Ramos (cell line): ENCODE results near the gene HNRNPA2B1.
"Not testable (repeated sequence)": the region's sequence is repeated elsewhere in the genome, so short reads cannot be mapped to it uniquely, and the experiment has no call there.

Experiments used
- in situ Hi-C: fragments of 300-500 bp; cut with MboI; formaldehyde crosslinking; loops from one replicate; pipeline ENCODE4 v1.14.3; 2022; ENCODE audit warnings: low sequenced_read_pairs; ENCODE audit not compliant: unreplicated experiment

Gene HNRNPA2B1

DNA sequence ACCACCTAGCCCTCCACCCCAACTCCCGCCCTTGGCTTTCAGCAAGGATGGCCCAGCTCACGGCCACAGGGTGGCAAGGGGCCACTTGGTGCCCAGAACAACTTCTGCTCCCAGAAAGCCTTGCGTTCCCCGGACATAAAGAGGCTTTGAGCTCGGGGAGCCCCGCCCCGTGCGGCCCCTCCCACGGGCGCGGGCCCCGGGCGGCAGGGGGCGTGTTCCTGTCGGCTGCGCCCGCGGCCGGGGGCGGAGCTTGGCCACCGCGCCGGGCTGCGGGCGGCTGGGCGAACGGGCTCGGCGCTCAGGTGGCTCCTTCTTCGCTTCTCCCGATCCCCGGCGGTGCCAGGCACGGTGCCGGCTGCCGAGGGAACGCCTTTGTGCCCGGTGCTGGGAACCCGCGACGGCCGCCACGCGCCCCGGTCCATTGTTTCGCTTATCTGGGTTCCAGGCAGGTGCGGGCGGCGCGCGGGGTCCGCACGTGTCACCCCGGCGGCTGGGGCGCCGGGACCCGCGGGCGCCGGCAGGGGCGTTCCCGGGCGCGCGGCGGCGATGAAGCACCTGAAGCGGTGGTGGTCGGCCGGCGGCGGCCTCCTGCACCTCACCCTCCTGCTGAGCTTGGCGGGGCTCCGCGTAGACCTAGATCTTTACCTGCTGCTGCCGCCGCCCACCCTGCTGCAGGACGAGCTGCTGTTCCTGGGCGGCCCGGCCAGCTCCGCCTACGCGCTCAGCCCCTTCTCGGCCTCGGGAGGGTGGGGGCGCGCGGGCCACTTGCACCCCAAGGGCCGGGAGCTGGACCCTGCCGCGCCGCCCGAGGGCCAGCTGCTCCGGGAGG is 48.4 kb downstream of the HNRNPA2B1 start, which contains the start of gene NFE2L3:
Gene NFE2L3, plus strand, starts transcription at position 246 of the 829 bp plus-strand sequence. Its CDS starts 301 bp downstream, at position 547.
- in situ Hi-C loops = loop anchor here (25.0 kb wide), 1 partner anchor 2010 kb away; no protein-coding TSS in a partner anchor

DNA sequence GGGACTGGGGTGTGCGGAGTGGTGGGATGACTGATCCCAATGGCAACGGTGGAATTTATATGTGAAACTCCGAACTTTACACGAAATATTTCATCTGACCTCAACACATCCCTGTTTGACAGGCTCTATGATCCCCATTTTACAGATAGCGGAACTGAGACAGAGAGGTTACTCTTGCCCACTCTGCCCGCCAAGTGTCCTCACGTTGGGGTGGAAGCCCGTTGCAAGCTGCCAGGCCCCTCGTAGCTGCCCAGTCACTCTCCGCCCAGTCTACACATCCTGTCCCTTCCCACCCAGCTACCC is 48.9 kb downstream of the HNRNPA2B1 start:
- in situ Hi-C loops = loop anchor here (25.0 kb wide), 1 partner anchor 2011 kb away; no protein-coding TSS in a partner anchor

DNA sequence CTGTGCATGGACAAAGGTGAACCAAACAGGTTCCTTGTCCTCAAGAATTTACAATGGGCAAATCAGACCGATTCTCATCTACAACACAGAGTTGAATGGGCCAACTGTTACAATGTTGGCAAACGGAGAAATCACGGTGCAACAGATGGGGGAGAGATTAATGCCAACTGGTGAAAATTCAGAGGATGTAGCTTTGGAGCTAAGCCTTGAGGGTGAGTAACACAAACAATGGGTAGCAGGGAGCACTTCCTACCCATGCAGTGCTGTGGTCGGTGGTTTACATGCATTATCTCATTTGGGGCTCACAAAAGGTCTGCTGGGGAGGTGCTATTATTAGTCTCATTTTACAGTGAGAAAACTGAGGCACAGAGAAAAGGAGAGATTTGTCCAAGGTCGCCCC is 49.5 kb downstream of the HNRNPA2B1 start:
- in situ Hi-C loops = loop anchor here (25.0 kb wide), 1 partner anchor 2011 kb away; no protein-coding TSS in a partner anchor

DNA sequence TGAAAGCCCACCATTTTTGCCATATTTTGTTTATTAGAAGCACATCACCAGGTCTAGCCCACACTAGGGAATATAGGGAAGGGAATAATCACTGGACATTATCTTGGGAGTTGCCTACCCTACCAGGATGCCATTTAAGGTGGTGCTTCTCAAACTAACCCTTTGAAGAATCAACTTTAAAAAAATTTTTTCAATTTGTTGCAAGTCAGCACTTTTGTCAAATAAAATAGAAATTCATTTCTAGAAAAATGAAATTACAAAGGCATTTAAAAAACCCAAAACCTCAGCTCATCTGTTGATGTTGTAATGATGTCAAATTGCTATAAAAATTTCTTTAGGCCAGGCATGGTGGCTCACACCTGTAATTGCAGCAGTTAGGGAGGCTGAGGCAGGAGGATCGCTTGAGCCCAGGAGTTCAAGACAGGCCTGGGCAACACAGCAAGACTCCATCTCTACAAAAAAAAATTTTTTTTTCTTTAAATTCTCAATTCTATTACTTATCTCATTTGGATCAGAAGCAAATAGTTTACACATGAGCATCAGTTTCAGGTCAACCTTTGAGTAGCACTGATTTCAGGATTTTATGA is 51.1 kb downstream of the HNRNPA2B1 start:
- in situ Hi-C loops = no loop called here

DNA sequence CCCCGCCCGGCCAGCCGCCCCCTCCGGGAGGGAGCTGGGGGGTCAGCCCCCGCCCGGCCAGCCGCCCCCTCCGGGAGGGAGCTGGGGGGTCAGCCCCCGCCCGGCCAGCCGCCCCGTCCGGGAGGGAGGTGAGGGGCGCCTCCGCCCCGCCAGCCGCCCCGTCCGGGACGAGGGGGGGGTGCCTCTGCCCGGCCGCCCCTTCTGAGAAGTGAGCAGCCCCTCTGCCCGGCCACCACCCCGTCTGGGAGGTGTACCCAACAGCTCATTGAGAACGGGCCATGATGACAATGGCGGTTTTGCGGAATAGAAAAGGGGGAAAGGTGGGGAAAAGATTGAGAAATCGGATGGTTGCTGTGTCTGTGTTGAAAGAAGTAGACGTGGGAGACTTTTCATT is 52.2 kb downstream of the HNRNPA2B1 start:
- in situ Hi-C loops = not testable (repeated sequence)

DNA sequence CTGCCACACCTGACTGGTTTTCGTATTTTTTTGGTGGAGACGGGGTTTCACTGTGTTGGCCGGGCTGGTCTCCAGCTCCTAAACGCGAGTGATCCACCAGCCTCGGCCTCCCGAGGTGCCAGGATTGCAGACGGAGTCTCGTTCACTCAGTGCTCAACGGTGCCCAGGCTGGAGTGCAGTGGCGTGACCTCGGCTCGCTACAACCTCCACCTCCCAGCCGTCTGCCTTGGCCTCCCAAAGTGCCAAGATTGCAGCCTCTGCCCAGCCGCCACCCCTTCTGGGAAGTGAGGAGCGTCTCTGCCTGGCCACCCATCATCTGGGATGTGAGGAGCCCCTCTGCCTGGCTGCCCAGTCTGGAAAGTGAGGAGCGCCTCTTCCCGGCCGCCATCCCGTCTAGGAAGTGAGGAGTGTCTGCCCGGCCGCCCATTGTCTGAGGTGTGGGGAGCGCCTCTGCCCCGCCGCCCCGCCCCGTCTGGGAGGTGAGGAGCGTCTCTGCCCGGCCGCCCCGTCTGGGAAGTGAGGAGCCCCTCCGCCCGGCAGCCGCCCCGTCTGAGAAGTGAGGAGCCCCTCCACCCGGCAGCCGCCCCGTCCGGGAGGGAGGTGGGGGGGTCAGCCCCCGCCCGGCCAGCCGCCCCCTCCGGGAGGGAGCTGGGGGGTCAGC is 52.8 kb downstream of the HNRNPA2B1 start:
- in situ Hi-C loops = not testable (repeated sequence)

DNA sequence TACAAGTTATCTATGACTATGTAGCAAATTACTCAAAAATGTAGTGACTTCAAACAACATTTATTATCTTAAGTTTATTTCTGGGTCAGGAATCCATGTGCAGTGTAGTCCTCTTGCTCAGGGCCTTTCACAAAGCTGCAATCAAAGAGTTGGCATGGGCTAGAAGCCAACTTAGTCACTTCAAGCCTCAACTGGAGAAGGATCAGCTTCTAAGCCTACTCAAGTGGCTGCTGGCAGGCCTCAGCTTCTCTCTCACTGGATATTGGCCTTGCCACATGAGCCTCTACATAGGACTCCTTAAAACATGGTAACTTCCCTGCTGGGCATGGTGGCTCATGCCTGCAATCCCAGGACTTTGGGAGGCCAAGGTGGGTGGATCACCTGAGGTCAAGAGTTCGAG is 53.5 kb downstream of the HNRNPA2B1 start:
- in situ Hi-C loops = no loop called here

DNA sequence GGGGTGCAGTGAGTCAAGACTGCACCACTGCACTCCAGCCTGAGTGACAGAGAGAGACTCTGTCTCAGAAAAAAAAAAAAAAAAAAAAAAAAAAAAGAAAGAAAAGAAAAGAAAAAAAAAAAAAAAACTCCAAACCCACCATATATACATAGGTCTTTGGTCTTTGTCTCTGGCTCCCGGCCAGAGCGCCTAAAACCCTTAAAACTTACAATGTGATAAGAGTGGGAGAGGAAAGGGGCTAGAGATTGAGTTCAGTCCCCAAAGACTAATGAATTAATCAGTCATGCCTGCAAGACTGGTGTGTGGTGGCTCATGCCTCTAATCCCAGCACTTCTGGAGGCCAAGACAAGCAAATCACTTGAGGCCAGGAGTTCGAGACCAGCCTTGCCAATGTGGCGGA is 55.3 kb downstream of the HNRNPA2B1 start:
- in situ Hi-C loops = no loop called here

DNA sequence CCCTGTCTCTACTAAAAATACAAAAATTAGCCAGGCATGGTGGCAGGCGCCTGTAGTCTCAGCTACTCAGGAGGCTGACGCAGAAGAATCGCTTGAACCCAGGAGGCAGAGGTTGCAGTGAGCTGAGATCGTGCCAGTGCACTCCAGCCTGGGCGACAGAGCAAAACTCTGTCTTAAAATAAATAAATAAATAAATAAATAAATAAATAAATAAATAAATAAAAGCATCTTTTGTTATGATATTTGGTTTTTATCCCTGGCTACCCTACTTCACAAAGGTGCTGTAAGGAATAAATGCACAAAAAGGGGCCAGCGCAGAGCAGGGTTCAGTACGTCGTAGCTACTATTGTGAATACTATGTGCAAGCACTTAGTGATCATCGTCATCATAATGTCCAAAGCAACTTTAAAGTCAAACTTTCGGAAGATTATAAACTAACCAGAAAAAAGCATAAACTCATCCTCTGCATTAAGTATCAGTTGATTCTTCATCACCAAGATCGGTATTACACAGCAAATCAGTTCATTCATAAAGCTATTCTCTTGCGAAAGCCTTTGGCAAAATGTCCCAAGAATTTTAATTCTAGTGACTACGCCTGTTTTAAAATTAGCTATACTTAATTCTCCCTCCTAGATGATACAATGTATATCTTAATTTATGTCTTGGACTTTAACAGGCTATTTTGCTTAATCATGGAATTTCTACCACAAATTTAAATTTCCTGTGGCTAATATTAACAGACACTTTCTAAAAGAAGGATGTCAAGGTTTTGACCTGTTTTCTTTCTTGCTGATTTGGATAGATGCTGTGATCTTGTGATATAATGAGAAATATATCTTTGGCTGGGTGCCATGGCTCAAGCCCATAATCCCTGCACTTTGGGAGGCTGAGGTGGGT is 56.1 kb downstream of the HNRNPA2B1 start:
- in situ Hi-C loops = no loop called here

DNA sequence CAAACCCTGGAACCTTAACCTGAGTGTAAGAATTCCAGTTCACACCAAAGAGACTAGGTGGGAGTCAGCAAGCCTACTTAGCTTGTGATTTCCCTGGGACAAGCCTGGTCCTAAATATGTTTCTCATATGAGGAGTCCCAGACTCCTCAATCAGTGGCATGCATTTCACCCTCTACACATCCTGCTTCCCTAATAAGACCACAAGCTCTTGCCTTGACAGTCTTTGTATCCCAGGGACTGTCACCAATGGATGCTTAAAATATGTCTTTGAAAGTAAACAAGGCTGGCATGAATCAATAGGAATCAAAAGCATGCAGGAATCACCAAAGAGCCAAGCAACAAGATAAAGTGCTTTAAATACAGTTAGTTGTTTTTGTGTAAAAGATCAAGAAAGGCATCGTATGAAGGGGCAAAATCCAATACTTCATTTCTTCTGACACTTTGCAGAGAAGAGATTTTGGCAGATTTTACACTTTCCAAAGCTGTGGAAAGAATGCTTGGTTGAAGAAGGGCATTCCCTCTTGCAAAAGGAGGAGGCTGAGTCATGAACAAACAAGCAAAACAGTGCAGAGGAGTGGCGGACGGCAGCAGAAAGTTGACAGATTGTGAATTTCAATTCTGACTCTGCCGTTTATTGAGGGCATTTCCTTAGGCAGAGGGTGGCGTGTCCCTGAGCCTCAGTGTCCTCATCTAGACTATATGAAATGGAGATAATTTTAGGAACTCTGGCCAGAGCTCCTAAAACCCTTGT is 57.1 kb downstream of the HNRNPA2B1 start:
- in situ Hi-C loops = no loop called here

DNA sequence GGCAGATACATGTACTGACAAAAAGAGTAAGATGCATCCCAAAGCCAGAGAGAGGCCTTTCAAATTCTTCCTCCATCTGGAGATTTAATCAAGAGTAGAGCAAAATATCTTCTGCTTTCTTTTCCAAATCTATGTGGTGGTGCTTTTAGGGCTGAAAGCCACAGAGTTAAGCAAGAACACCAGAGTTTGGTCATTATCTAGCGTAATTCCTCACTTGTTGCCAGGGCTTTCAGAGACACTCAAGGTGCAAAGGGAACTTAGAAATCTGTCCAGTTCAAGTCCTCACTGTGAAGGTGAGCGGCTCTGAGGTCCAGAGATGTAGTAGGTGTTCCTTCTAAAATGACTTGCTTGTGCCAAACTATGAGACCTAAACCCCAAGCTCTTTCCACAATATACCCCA is 59.5 kb downstream of the HNRNPA2B1 start:
- in situ Hi-C loops = no loop called here

DNA sequence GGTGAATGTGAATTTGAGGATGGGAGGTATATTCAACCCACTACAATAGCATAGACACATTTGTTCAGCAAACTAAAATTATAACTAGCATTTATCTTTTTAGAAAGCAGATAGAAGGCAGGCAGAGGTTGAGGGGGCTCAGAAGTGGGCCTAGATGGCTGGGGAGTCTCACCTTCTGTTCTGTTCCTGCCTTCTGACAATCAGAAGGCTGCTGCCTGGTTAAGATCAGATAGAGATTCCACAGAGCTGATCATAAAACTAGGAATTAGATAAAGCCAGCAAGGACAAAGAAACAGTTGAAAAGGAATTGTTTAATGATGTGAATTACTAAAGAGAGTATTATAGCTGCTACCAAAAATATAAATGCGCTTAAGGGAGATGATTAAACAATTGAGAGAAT is 60.2 kb downstream of the HNRNPA2B1 start:
- in situ Hi-C loops = no loop called here
